Activated T-helper 17 cell treated with anti-CD3 and anti-CD28 coated beads, Interleukin-2, amount 50 U/mL, for 72 hours (primary cell): ENCODE data around the gene TMEM245. TPM values are rescaled to one million over a fixed set of nuclear protein-coding genes. Genes with fewer than 3 reads are reported as not detected.

Experiments
- ATAC-seq: fragments of 150-1000 bp; cut with Tn5 transposase; replicated peaks from 2 replicates; pipeline ENCODE4 v1.10.0; 2021; ENCODE audit warnings: mild to moderate bottlenecking, moderate library complexity
- H3K27ac Mint-ChIP-seq: one replicate; pipeline ENCODE4 v1.8.0; 2022; ENCODE audit warnings: mixed read lengths
- H3K27me3 Mint-ChIP-seq: one replicate; pipeline ENCODE4 v1.8.0; 2022; ENCODE audit warnings: mixed read lengths
- H3K36me3 Mint-ChIP-seq: one replicate; pipeline ENCODE4 v1.8.0; 2022; ENCODE audit warnings: low read depth, mild to moderate bottlenecking, mixed read lengths
- H3K4me1 Mint-ChIP-seq: one replicate; pipeline ENCODE4 v1.8.0; 2022; ENCODE audit warnings: mixed read lengths
- H3K4me3 Mint-ChIP-seq: one replicate; pipeline ENCODE4 v1.8.0; 2022; ENCODE audit warnings: mild to moderate bottlenecking, mixed read lengths
- H3K9me3 Mint-ChIP-seq: one replicate; pipeline ENCODE4 v1.8.0; 2022; ENCODE audit warnings: mixed read lengths
- total RNA-seq, 2 donors: library from RNA; stranded (reverse); gene quantifications; one replicate each; pipeline ENCODE4 v1.2.3, GENCODE V29; 2022

Gene TMEM245
- total RNA-seq, 2 donors from 2014 or later = 19.3 to 22.3 TPM

DNA sequence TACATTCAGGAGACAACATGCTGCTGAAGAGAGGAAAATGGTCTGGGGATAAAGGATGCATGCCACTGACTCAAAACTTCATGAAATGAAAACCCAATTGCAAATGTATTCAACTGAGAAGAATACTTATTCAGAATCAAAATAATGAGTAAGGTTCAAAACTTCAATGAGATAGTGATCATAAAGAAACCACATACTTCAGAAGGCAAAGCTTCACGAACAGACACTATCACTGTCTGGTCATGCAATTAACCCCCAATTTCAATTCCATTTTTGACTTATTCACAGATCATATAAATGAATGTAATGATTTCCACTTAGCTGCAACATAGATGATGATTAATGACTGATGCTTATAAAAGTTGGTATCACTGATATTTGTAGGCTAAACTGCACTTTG lies 73.4 kb downstream of the TMEM245 start:
- Mint-ChIP-seq H3K27ac (no peak overlapping the region), H3K27me3 (no peaks in the 10 kb centered on the region), H3K4me1 (no peaks in the 10 kb centered on the region), H3K36me3 (peaks cover 86% of the 10 kb centered on the region), H3K9me3 (peaks cover 4% of the 10 kb centered on the region), H3K4me3 (no peak overlapping the region)
- peak; percentile 31 for ATAC-seq

DNA sequence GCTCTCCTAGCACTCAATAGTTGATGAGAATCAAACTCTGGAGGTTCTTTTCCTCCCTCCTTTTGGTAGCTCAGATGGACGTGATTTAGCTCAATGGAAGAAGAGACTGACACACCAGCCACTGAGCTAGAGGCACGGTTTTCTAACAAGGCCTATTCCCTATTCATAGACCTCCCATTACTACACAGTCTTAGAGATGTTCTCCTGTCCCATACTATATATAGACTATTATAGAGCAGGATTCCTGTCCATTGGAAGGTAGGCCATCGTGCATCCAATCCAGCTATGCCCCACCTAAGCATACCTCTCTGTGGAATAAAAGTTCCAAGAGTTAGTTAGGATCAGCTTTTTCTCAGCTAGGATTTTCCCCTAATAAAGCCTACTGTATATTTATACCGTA lies 76.2 kb downstream of the TMEM245 start:
- ATAC-seq = no peak
- no peaks in the 10 kb centered on the region for H3K27me3 Mint-ChIP-seq
- H3K36me3 Mint-ChIP-seq = peaks cover 73% of the 10 kb centered on the region
- no peak overlapping the region for H3K4me3 Mint-ChIP-seq
- peaks cover 11% of the 10 kb centered on the region for H3K4me1 Mint-ChIP-seq
- no peak overlapping the region for H3K27ac Mint-ChIP-seq
- H3K9me3 Mint-ChIP-seq = peaks cover 4% of the 10 kb centered on the region

DNA sequence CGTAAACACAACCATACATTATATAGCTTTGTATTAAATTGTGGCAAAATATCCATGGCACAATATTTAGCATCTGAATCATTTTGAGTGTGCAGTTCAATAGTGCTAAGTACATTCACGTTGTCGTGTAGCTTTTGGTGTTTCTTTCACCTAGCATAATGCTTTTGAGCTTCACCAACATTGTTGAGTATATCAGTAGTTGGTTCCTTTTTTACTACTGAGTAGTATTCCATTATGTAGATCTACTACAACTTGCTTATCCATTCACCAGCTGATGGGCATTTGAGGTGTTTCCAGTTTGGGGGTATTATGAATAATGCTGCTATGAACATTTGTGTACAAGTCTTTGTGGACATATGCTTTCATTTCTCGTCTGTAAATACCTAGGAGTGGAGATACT lies 79.2 kb downstream of the TMEM245 start:
- Mint-ChIP-seq H3K4me3 (no peak overlapping the region), H3K4me1 (peaks cover 12% of the 10 kb centered on the region), H3K36me3 (peaks cover 73% of the 10 kb centered on the region), H3K27me3 (no peaks in the 10 kb centered on the region), H3K9me3 (peaks cover 4% of the 10 kb centered on the region), H3K27ac (no peak overlapping the region)
- ATAC-seq = no peak

DNA sequence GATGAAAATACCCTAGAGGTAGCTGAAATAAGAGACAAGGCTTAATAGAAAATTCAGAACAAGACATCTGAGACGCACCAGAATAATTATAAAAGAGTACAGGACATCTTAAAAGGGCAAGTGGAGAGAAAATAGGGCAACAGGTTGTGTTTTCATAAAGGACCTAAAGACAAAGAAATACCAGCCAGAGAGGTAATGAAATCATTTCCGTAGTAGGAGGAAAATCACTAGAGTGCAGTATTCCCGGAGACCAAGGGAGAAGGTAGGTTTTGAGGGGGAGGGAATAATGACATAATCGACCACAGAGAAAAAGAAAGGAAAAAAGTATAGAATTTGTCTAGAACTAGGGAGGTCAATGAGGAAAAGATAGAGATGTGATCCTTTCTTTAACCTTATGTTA lies 80.2 kb downstream of the TMEM245 start:
- no peak overlapping the region for H3K27ac Mint-ChIP-seq
- ATAC-seq = no peak
- H3K27me3 Mint-ChIP-seq = no peaks in the 10 kb centered on the region
- H3K9me3 Mint-ChIP-seq = peaks cover 4% of the 10 kb centered on the region
- peaks cover 72% of the 10 kb centered on the region for H3K36me3 Mint-ChIP-seq
- peaks cover 12% of the 10 kb centered on the region for H3K4me1 Mint-ChIP-seq
- H3K4me3 Mint-ChIP-seq = no peak overlapping the region

DNA sequence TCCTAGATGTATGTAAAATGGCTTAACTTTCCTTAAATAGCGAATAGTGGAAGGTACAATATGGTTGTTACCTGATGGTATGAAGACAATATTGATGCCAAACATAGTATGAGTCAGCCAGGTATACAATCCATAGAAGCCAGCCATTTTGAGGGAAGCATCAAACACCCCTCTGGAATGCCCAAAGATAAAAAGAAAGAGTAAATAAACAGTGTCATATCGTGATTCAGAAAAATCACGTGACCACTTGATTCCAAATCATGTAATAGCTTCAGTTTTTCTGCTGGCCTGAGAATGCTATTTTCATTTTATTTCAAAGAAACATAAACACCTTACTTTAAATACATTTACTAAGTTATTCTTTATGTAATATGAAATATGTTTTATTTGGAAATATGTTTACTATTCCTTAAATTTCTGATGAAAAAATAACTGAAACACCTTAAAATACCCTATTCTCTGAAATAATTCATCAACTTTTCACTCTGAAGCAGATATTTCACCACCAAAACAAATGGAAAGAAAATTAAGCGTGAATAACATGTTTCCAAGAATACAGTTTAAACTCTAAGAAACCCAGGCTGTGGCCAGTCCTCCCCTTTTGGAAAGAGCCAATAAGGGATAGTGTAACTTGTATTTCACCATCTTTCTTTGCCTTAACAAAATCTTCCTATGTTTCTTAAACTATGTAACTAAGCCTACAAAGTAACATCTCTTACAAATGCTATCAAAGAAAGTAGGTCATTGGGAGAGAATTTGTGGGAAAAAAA lies 81.6 kb downstream of the TMEM245 start:
- no peaks in the 10 kb centered on the region for H3K9me3 Mint-ChIP-seq
- H3K27ac Mint-ChIP-seq = no peak overlapping the region
- peaks cover 72% of the 10 kb centered on the region for H3K36me3 Mint-ChIP-seq
- peaks cover 12% of the 10 kb centered on the region for H3K4me1 Mint-ChIP-seq
- no peak for ATAC-seq
- H3K4me3 Mint-ChIP-seq = no peak overlapping the region
- H3K27me3 Mint-ChIP-seq = no peaks in the 10 kb centered on the region

DNA sequence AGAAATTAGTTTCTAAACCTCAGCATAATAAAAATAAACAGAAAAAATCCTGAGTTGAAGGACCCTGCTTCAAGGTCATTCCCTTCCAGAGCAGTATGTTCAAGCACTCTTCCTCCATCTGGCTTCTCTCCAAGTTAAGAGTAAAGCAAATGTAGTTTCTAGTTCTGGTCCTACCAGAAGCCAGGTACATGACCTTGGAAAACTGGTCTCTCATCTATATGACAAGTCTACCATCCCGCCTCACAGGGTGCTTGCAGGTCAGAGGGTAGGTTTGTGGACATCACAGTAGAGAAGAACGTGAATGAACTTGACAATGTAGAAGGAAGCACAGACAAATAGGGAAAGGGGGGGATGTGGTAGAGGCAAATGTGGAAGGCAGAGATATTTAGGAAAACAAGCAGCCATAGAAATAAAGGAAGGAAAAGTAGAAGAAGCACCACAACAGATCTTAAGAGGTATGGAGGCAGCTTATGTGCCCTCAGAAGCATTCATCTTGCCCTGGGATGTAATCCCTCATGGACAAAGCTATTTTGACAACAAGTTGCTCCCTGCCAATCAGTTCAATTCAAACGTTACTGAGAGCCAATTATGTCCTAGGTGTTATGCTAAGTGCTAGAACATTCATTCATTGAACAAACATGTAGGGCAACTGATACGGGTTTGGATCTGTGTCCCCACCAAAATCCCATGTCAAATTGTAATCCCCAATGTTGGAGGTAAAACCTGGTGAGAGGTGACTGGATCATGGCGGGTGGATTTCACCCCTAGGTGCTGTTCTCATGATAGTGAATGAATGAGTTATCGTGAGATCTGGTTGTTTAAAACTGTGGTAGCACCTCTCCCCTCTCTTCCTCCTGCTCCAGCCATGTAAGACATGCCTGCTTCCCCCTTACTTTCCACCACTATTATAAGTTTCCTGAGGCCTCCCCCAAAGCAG lies 82.7 kb downstream of the TMEM245 start:
- ATAC-seq = no peak
- Mint-ChIP-seq H3K27me3 (no peaks in the 10 kb centered on the region), H3K9me3 (no peaks in the 10 kb centered on the region), H3K36me3 (peaks cover 73% of the 10 kb centered on the region), H3K4me1 (peaks cover 12% of the 10 kb centered on the region), H3K27ac (no peak overlapping the region), H3K4me3 (no peak overlapping the region)

DNA sequence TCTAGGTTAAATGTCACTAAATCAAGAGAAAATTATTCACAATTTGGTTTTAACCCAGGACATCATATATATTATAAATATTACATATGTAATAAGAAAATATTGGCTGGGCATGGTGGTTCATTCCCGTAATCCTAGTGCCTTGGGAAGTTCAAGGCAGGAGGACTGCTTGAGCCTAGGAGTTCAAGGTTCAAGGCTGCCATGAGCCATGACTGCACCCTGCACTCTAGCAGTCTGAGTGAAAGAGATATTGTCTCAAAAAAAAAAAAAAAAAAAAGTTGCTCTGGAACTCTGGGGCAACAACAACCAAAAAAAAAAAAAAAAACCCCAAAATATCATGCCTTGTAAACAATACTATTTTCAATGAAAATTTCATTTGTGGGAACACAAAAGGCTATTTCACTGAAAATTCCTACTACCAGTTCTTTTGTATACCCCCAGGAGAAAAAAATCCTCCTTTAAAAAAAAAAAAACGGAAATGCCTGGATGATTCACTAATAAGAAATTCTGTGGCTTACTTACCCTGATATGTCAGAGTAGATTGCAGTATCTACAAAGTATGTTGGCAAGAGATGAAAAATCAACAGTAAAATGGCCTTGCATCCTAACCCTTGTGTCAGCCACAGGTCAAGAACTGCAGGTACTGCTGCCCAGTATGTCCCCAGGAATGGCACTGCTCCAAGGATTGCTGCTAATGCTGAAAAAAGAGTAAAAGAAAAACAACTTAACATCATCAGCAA lies 83.9 kb downstream of the TMEM245 start:
- no peak for ATAC-seq
- Mint-ChIP-seq H3K27me3 (no peaks in the 10 kb centered on the region), H3K4me1 (peaks cover 12% of the 10 kb centered on the region), H3K36me3 (peaks cover 83% of the 10 kb centered on the region), H3K27ac (no peak overlapping the region), H3K9me3 (no peaks in the 10 kb centered on the region), H3K4me3 (no peak overlapping the region)

DNA sequence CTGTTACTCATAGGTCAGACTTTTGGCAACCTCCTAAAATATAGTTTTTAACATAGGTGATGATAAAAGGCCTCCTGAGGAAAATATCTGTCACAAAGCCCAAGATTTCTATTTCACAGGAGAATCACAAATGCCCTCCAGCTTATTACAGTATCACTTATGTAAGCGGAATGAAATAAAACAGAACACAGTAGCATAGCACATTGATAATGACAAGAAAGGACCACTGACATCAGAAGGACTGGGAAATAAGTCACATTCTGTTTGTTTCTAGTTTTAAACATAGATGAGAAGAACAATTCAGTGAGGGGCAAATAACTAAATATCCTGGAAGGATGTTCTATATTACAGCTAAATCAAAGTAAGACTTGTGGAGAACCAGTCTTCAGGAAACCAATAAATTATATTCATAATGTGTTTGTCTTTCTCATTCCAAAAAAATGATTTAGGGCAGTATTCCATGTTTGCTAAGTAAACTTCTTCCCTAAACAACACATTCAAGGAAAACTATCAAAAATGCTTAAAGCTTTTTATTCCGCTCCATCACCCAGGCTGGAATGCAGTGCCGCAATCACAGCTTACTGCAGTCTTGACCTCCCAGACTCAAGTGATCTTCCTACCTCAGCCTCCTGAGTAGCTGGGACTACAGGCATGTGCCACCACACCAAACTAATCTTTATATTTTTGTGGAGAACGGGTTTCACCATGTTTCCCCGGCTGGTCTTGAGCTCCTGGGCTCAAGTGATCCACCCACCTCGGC lies 85.6 kb downstream of the TMEM245 start:
- Mint-ChIP-seq H3K4me1 (peaks cover 7% of the 10 kb centered on the region), H3K9me3 (no peaks in the 10 kb centered on the region), H3K36me3 (peaks cover 89% of the 10 kb centered on the region), H3K27ac (peak overlapping the region; percentile 28), H3K4me3 (no peak overlapping the region), H3K27me3 (no peaks in the 10 kb centered on the region)
- no peak for ATAC-seq

DNA sequence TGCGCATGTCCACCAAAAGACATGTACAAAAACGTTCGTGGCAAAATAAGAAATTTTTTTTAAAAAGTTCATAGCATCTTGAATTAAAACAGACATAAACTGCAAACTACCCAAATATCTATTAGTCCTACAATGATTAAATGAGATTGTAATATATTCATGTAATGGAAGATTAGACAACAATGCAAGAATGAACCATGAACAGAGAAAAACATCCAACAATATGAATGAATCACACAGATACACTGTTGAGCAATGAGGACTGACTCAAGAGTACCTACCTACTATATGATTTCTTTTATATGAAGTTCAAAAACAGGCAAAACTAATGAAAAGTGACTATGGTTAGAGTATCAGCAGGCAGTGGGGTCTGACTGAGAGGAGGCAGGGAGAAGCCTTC lies 88.5 kb downstream of the TMEM245 start:
- Mint-ChIP-seq H3K27me3 (no peaks in the 10 kb centered on the region), H3K4me1 (no peaks in the 10 kb centered on the region), H3K4me3 (no peak overlapping the region), H3K27ac (no peak overlapping the region), H3K36me3 (peaks cover 82% of the 10 kb centered on the region), H3K9me3 (no peaks in the 10 kb centered on the region)
- no peak for ATAC-seq

DNA sequence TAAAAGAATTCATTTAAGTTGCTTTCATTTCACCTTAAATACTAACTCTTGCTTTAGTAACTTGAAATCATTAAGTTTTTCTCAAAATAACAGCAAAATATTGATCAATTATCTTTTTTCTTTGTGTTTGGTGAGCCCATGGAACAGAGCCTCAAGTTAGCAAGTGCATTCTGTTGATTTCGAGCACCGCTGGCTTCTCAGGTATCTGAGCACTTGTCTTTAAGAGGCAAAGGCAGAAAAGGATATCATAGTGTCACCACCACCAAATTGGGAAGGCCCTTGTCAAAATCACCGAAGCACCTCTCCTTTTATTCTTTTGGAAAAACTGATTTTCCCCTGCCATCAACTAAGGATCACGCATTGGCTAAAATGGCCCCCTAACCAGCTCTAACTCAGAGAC lies 89.3 kb downstream of the TMEM245 start:
- H3K4me1 Mint-ChIP-seq = no peaks in the 10 kb centered on the region
- no peak overlapping the region for H3K4me3 Mint-ChIP-seq
- no peaks in the 10 kb centered on the region for H3K9me3 Mint-ChIP-seq
- H3K36me3 Mint-ChIP-seq = peaks cover 79% of the 10 kb centered on the region
- ATAC-seq = no peak
- H3K27ac Mint-ChIP-seq = no peak overlapping the region
- H3K27me3 Mint-ChIP-seq = no peaks in the 10 kb centered on the region

DNA sequence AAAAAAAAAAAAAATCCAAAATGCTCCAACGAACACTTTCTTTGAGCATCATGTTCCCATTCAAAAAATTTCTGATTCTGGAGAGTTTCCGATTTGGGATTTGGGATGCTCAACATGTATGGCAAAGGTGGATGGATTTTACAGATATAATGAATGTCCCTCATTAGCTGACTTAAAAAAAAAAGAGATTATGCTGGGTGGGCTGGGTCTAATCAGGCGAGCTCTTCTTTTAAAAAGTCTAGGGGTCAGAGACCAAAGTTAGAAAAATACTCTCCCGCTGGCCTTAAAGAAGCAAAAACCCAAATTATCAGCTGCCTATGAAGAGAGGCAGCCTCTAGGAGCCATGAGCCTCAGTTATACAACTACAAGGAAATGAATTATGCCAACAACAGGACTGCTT lies 91.3 kb downstream of the TMEM245 start:
- Mint-ChIP-seq H3K27me3 (no peaks in the 10 kb centered on the region), H3K27ac (peak overlapping the region; percentile 44), H3K9me3 (no peaks in the 10 kb centered on the region), H3K4me3 (no peak overlapping the region), H3K4me1 (no peaks in the 10 kb centered on the region), H3K36me3 (peaks cover 75% of the 10 kb centered on the region)
- no peak for ATAC-seq

DNA sequence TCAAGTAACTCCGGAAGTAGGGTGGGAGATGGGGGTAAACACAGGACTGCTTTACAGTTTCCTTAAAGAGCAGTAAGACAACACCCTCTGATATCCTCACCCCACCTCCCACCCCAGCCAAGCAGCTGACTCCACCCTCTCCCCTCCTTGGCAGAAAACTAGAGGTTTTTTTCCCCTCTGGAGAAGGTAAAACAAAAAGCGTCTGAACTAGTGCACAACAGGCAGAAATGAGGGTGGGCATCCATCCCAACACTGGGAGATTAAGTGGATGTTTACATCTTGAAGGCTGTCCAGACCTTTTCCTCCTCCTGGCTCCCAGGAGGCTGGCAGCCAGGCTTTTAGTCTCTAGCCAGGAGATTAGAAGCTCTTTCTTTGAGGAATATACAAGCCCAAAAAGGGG lies 92.6 kb downstream of the TMEM245 start:
- Mint-ChIP-seq H3K4me3 (no peak overlapping the region), H3K27ac (peak overlapping the region; percentile 59), H3K27me3 (no peaks in the 10 kb centered on the region), H3K4me1 (no peaks in the 10 kb centered on the region), H3K36me3 (peaks cover 62% of the 10 kb centered on the region), H3K9me3 (no peaks in the 10 kb centered on the region)
- no peak for ATAC-seq

DNA sequence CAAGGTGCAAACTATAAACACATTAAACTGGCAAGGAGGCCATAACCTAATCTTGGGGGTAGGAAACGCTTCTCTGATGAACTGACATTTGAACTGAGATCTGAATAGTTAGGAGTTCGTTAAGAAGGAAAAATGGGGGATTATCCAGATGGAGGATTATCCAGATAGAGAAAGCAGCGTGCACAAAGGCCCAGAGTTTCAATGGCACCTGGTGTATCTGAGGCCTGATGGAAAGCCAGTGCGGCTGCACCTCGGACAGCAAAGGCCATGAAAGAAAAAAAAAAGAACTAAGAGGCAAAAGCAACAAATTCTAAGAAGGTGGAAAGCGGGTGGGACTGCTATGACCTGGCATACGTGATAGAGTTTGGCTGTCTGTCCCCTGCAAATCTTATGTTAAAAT lies 93.4 kb downstream of the TMEM245 start:
- H3K4me1 Mint-ChIP-seq = no peaks in the 10 kb centered on the region

DNA sequence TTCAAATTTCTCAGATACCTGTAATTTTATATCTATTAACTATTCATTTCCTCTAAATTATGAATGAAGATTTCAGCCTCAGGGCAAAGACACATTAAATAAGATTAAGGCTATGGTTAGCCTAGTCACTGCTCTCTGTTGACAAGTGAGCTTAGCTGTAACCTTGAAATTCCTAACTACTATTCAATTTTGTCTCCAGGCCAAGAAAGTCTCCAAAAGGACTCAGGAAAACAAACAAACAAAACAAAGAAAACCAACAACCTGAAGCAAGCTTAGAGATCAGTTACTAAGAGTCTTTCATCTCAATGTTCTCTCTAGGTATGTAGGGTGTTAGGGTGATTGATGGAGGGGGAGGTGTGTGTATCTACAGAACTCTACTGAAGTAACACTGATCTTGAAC lies 96.9 kb downstream of the TMEM245 start:
- Mint-ChIP-seq H3K4me3 (no peak overlapping the region), H3K36me3 (peaks cover 50% of the 10 kb centered on the region), H3K27ac (no peak overlapping the region), H3K9me3 (no peaks in the 10 kb centered on the region), H3K27me3 (no peaks in the 10 kb centered on the region), H3K4me1 (no peaks in the 10 kb centered on the region)
- ATAC-seq = no peak

More for the DNA sequence above, 93.4 kb downstream of the TMEM245 start:
- Mint-ChIP-seq H3K27ac (no peak overlapping the region), H3K9me3 (no peaks in the 10 kb centered on the region), H3K27me3 (no peaks in the 10 kb centered on the region), H3K4me3 (no peak overlapping the region), H3K36me3 (peaks cover 54% of the 10 kb centered on the region)
- no peak for ATAC-seq
